GM12878 (cell line): ENCODE data around the gene PADI1. TPM values are rescaled to one million over a fixed set of nuclear protein-coding genes. Genes with fewer than 3 reads are reported as not detected.

Source experiments
- ATAC-seq: fragments of 200-7000 bp; cut with Tn5 transposase; 3 replicates; pipeline ENCODE4 v1.9.1; 2020; ENCODE audit warnings: mild to moderate bottlenecking, moderate library complexity
- BruUV-seq: library from RNA; stranded (reverse); fragments of 400-500 nt; replicated peaks from 2 replicates; lab custom pipeline; 2021; lab: Mats Ljungman, UMichigan
- CTCF ChIA-PET: fragments of 300-600 bp; sonication (Branson Sonifier 250); formaldehyde crosslinking; extraction: SDS; loops from one replicate; lab custom pipeline; 2021; ENCODE audit warnings: inconsistent platforms; lab: Yijun Ruan, JAX
- POLR2A ChIA-PET: fragments of 350-600 bp; formaldehyde crosslinking; extraction: SDS; loops from one replicate; lab custom pipeline; 2021; ENCODE audit warnings: inconsistent platforms; lab: Charles Lee
- RAD21 ChIA-PET: fragments of 300-600 bp; sonication (Branson Sonifier 250); formaldehyde crosslinking; loops from one replicate; lab custom pipeline; 2023; ENCODE audit warnings: antibody characterized with exemption; ENCODE audit not compliant: unreplicated experiment; lab: Charles Lee
- SMC1A ChIA-PET: fragments of 300-600 bp; sonication (Branson Sonifier 250); formaldehyde crosslinking; loops from one replicate; lab custom pipeline; 2023; ENCODE audit not compliant: unreplicated experiment, uncharacterized antibody; lab: Charles Lee
- DNase-seq: peaks from one replicate; pipeline ENCODE4 v3.0.0-alpha.2; 2011; ENCODE audit warnings: low read depth, low spot score
- FAIRE-seq: peaks from 3 replicates; lab custom pipeline; 2011; peaks lifted over from hg19 to GRCh38; lab: Jason Lieb, UNC
- H2AFZ ChIP-seq: 2 replicates; pipeline ENCODE4 v1.6.0; 2011; ENCODE audit warnings: low read depth, low read length, control low read depth; ENCODE audit not compliant: control insufficient read depth
- H3K27ac ChIP-seq: 2 replicates; pipeline ENCODE4 v1.5.1; 2011; ENCODE audit warnings: control low read depth; ENCODE audit not compliant: control insufficient read depth, insufficient read depth
- H3K27me3 ChIP-seq, 2 experiments: replicated peaks in 1 of 2; 2 replicates each; pipeline versions ENCODE4 v1.6.0 to v1.6.1; 2011; ENCODE audit warnings: low read length in 1 of 2; ENCODE audit not compliant: control insufficient read depth in 2 of 2, insufficient read depth in 2 of 2
- H3K36me3 ChIP-seq, 2 experiments: 2 replicates each; pipeline ENCODE4 v1.5.1; 2011; ENCODE audit warnings: low read length in 1 of 2; ENCODE audit not compliant: control insufficient read depth in 2 of 2, insufficient read depth in 2 of 2
- H3K4me1 ChIP-seq: 2 replicates; pipeline ENCODE4 v1.6.1; 2011; ENCODE audit warnings: mild to moderate bottlenecking, low read length, moderate library complexity, mixed read lengths; ENCODE audit not compliant: control insufficient read depth, insufficient read depth
- H3K4me2 ChIP-seq: 2 replicates; pipeline ENCODE4 v1.6.0; 2011; ENCODE audit warnings: control low read depth; ENCODE audit not compliant: control insufficient read depth, insufficient read depth
- H3K4me3 ChIP-seq: fragments of 200-600 bp; sonication (generic); 2 replicates; pipeline ENCODE4 v1.5.1; 2016
- H3K79me2 ChIP-seq: 2 replicates; pipeline ENCODE4 v1.6.0; 2011; ENCODE audit warnings: low read length; ENCODE audit not compliant: control insufficient read depth, insufficient read depth
- H3K9ac ChIP-seq: 2 replicates; pipeline ENCODE4 v1.8.0; 2011; ENCODE audit warnings: low read length, control low read depth, mixed read lengths; ENCODE audit not compliant: control insufficient read depth, insufficient read depth
- H3K9me3 ChIP-seq: replicated peaks from 3 replicates; pipeline ENCODE4 v1.5.1; 2011; ENCODE audit warnings: mild to moderate bottlenecking, low read length; ENCODE audit not compliant: control insufficient read depth, insufficient read depth
- H4K20me1 ChIP-seq: 2 replicates; pipeline ENCODE4 v1.6.0; 2011; ENCODE audit not compliant: control insufficient read depth, insufficient read depth
- BCL3 ChIP-seq: IDR thresholded peaks from 2 replicates; pipeline ENCODE4 v1.6.1; 2011; ENCODE audit warnings: borderline replicate concordance, low read depth, mild to moderate bottlenecking, moderate library complexity, low read length; ENCODE audit not compliant: insufficient read depth, poor library complexity, severe bottlenecking
- CEBPB ChIP-seq, 2 experiments: fragments of 150-350 bp in 1 of 2; IDR thresholded peaks; 2 replicates each; pipeline ENCODE4 v1.6.1; 2012 to 2014; ENCODE audit warnings: low read depth in 2 of 2, low read length in 2 of 2, borderline replicate concordance in 1 of 2, inconsistent platforms in 1 of 2
- CREM ChIP-seq: IDR thresholded peaks from 2 replicates; pipeline ENCODE4 v1.6.1; 2014; ENCODE audit warnings: antibody characterized with exemption, low read depth
- EP300 ChIP-seq, 2 experiments: fragments of 150-350 bp in 1 of 2; IDR thresholded peaks; 2 replicates each; pipeline ENCODE4 v1.6.1; 2011 to 2012; ENCODE audit warnings: low read depth in 2 of 2, low read length in 2 of 2, borderline replicate concordance in 1 of 2, improper control_type of control experiment in 1 of 2, inconsistent platforms in 1 of 2; ENCODE audit not compliant: control insufficient read depth in 1 of 2
- FOXM1 ChIP-seq: IDR thresholded peaks from 2 replicates; pipeline ENCODE4 v1.6.1; 2012; ENCODE audit warnings: low read depth, mild to moderate bottlenecking, inconsistent platforms, low read length, moderate library complexity
- HDAC6 ChIP-seq: fragments of 200-600 bp; sonication (generic); IDR thresholded peaks from one replicate; pipeline ENCODE4 v1.8.0; 2017; ENCODE audit warnings: antibody characterized with exemption; ENCODE audit not compliant: unreplicated experiment
- MAX ChIP-seq: IDR thresholded peaks from 2 replicates; pipeline ENCODE4 v1.6.1; 2012; ENCODE audit warnings: low read depth, low read length, improper control_type of control experiment
- MLLT1 ChIP-seq: fragments of 450-650 bp; IDR thresholded peaks from 2 replicates; pipeline ENCODE4 v1.6.1; 2016; ENCODE audit warnings: mild to moderate bottlenecking
- MYC ChIP-seq: IDR thresholded peaks from 2 replicates; pipeline ENCODE4 v1.6.1; 2011; ENCODE audit warnings: mild to moderate bottlenecking, low read length, moderate library complexity, inconsistent platforms; ENCODE audit not compliant: insufficient read depth, insufficient replicate concordance, insufficient read length, severe bottlenecking
- NRF1 ChIP-seq: conservative IDR thresholded peaks from 2 replicates; pipeline ENCODE4 v1.6.1; 2011; ENCODE audit warnings: mild to moderate bottlenecking, low read depth, low read length, improper control_type of control experiment
- RAD21 ChIP-seq: IDR thresholded peaks from 2 replicates; pipeline ENCODE4 v1.6.1; 2011; ENCODE audit warnings: mild to moderate bottlenecking, low read depth, low read length, moderate library complexity; ENCODE audit not compliant: insufficient read depth
- RCOR1 ChIP-seq: conservative IDR thresholded peaks from 2 replicates; pipeline ENCODE4 v1.6.1; 2012; ENCODE audit warnings: low read depth, low read length, improper control_type of control experiment
- SIX5 ChIP-seq: IDR thresholded peaks from 2 replicates; pipeline ENCODE4 v1.6.1; 2011; ENCODE audit warnings: mild to moderate bottlenecking, low read depth, low read length, moderate library complexity; ENCODE audit not compliant: severe bottlenecking
- WGBS: methylation state at CpG from one replicate; pipeline ENCODE4 v1.1.6; 2016; ENCODE audit warnings: low lambda C conversion rate; ENCODE audit not compliant: insufficient replicate concordance, insufficient coverage; ENCODE audit errors: missing lambda C conversion rate; 5-methylcytosine and 5-hydroxymethylcytosine counted together
- in situ Hi-C: fragments of 300-500 bp; cut with MboI; formaldehyde crosslinking; loops from 9 replicates; pipeline ENCODE4 v1.14.3; 2018; ENCODE audit warnings: mixed read lengths
- intact Hi-C: fragments of 100-400 bp; cut with micrococcal nuclease; formaldehyde crosslinking; loops from one replicate; pipeline ENCODE4 v1.14.2; 2022; ENCODE audit not compliant: unreplicated experiment
- polyA plus RNA-seq, 11 experiments: library from polyadenylated mRNA; depleted of rRNA in 4 of 11; unstranded in 6 of 11; stranded (reverse) in 5 of 11; fragments of >200 nt; fragmentation: Nextera tagmentation in 4 of 11; fragmentation: Illumina TruSeq in 1 of 11; extraction: Ambion mirVana in 4 of 11; extraction: Trizol in 1 of 11; gene quantifications; 1 replicate in 1 of 11; 2 replicates in 10 of 11; pipeline versions ENCODE4 v1.2.1 to v1.2.3, GENCODE V29; 2011 to 2016; ENCODE audit warnings: inconsistent platforms in 2 of 11, missing spikeins in 2 of 11, low read depth in 1 of 11
- total RNA-seq, 4 experiments: library from RNA; depleted of rRNA in 3 of 4; stranded (reverse); fragments of >200 nt in 3 of 4; fragmentation: Illumina TruSeq in 1 of 4; extraction: Trizol in 1 of 4; gene quantifications; 2 replicates each; pipeline versions ENCODE4 v1.2.1 to v1.2.3, GENCODE V29; 2013 to 2021

Gene PADI1
- total and polyA plus RNA-seq, 10 of the 15 experiments (the other 5 are each of a cell fraction or from before 2014, with no cell fraction given), result 0.05 TPM; not detected in 9

GRCh38 chr1:17163371-17163770 lies 41.6 kb upstream of the PADI1 start (continued):
- TF ChIP-seq MLLT1 (no peak), SIX5 (no peak)
- TF ChIP-seq, all 136 proteins: peak for 0

GRCh38 chr1:17163789-17164666 lies 40.9 kb upstream of the PADI1 start:
- no peak for TF ChIP-seq CEBPB (IDR thresholded peaks at IDR 0.05; ENCODE audit: borderline replicate concordance in 1 of 2, low read depth in 2 of 2, low read length in 2 of 2)
- no peak for TF ChIP-seq MAX
- TF ChIP-seq BCL3, result no peak
- TF ChIP-seq CREM, result no peak
- no peak for TF ChIP-seq FOXM1
- TF ChIP-seq HDAC6, result no peak
- no peak for TF ChIP-seq MYC
- TF ChIP-seq EP300 (IDR thresholded peaks at IDR 0.05; ENCODE audit: borderline replicate concordance in 1 of 2, control insufficient read depth in 1 of 2, low read depth in 2 of 2, low read length in 2 of 2), result no peak
- TF ChIP-seq RCOR1, result no peak
- TF ChIP-seq NRF1, result no peak
- no peak for TF ChIP-seq RAD21
- BruUV-seq, result no TSS peak
- DNase-seq (no peak), ATAC-seq (no peak), FAIRE-seq (no peak)
- in situ Hi-C loops (no loop called here), intact Hi-C loops (no loop called here)
- H3K4me2 ChIP-seq, result no peak overlapping the region
- ChIA-PET POLR2A (no interaction called here), SMC1A (no interaction called here), RAD21 (no interaction called here), CTCF (interaction anchor here (0.7 kb wide), 1 partner anchor 63 kb away, joined by 3 read pairs; no protein-coding TSS in a partner anchor)
- H2AFZ ChIP-seq, result no peak overlapping the region
- WGBS, result 46% methylated on average over 16 of the region's 16 CpGs
- no peak overlapping the region for H3K9ac ChIP-seq
- H3K79me2 ChIP-seq, result no peaks in the 10 kb centered on the region
- H3K27ac ChIP-seq, result no peak overlapping the region
- no peaks in the 10 kb centered on the region for H3K36me3 ChIP-seq
- no peaks in the 10 kb centered on the region for H3K4me1 ChIP-seq
- no peaks in the 10 kb centered on the region for H3K27me3 ChIP-seq
- H3K4me3 ChIP-seq, result no peak overlapping the region
- no peaks in the 10 kb centered on the region for H4K20me1 ChIP-seq
- H3K9me3 ChIP-seq, result no peaks in the 10 kb centered on the region
